ENCODE results near the gene TTC31.

The TTC31 gene

DNA sequence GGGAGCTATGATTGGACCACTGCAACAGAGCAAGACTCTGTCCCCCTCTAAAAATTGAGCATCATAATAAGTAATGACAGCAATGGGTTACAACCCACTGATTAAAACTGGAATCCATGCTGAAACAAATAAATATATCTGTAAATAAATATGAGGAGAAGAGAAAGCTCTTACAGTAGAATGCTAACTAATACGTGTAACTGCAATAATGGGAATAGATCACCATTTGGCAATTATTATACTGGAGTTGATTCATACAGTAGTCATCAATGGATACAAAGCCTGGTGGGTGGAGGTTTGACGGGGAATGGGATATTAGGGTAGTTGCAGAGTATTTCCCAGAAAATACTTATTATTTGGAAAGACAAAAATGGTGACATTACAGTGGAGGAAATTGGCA lies 34.1 kb upstream of the TTC31 start:
- DNase-seq (ENCODE audit: insufficient read length, low spot score): no peak
- FAIRE-seq: no peak
- TF ChIP-seq, protein P1, sequence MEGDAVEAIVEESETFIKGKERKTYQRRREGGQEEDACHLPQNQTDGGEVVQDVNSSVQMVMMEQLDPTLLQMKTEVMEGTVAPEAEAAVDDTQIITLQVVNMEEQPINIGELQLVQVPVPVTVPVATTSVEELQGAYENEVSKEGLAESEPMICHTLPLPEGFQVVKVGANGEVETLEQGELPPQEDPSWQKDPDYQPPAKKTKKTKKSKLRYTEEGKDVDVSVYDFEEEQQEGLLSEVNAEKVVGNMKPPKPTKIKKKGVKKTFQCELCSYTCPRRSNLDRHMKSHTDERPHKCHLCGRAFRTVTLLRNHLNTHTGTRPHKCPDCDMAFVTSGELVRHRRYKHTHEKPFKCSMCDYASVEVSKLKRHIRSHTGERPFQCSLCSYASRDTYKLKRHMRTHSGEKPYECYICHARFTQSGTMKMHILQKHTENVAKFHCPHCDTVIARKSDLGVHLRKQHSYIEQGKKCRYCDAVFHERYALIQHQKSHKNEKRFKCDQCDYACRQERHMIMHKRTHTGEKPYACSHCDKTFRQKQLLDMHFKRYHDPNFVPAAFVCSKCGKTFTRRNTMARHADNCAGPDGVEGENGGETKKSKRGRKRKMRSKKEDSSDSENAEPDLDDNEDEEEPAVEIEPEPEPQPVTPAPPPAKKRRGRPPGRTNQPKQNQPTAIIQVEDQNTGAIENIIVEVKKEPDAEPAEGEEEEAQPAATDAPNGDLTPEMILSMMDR (IDR thresholded peaks at IDR 0.05; ENCODE audit: insufficient read depth, missing control alignments): no peak

DNA sequence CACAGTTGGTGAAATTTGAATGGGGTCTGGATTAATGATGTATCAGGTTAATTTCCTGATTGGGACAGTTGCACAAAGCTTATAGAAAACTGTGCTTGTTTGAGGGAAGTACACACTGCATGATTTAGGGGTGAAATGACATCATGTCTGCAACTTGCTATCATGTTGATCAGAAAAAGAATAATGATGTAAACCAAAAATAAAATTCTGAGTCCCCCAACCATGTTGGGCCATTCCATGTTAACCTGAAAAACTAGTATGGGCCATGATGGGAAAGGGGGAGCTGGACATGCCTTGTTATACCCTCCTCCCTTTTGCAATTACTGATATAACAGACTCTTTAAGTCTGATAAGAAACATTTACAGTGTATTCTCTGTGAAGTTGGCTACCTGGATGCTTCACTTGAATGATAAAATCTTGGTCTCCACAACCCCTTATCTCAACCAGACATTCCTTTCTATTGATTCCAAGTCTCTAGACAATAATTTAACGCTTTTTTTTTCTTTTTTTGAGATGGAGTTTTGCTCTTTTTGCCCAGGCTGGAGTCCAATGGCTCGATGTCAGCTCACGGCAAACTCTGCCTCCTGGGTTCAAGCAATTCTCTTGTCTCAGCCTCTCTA lies 32.2 kb upstream of the TTC31 start:
- DNase-seq (ENCODE audit: insufficient read length, low spot score) (no peak), FAIRE-seq (no peak)
- TF ChIP-seq, protein P1 (IDR thresholded peaks at IDR 0.05; ENCODE audit: insufficient read depth, missing control alignments): no peak

DNA sequence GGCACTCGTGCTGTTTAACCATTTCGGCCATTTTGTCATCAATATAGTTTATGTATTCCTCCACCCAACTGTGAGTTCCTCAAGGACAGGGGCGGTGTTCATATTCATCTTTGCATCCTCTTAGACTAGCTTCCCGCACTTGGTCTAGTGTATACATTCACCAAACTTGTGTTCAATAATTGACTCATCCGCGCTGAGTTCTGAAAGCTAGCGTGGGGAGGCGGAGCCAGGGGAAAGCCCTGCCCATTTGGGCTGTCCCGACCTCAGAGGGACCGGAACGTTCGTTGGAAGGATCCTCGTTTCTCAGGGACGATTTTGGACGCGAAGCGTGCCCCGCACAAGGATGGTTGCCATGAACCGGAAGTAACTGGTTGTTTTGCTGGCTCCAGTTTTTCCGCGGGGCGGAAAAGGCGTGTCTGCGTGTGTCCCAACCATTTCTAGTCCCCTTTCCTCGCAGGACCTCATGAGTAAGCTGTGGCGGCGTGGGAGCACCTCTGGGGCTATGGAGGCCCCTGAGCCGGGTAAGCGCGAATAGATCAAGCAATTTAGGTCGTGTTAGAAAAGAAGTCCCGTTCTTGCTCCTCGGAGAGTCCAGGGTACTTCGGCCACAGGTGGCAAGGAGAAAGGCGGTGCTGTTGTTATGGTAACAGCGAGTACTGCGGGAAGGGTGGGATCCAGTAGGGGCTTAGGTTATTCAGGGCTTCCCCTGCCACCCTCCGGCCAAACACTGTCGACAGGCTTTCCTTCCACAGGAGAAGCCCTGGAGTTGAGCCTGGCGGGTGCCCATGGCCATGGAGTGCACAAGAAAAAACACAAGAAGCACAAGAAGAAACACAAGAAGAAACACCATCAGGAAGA lies 28.0 kb upstream of the TTC31 start, which contains the start of gene INO80B:
Gene INO80B, plus strand, starts transcription at position 434 of the 858 bp plus-strand sequence. Its CDS starts 30 bp downstream, at position 464.
- peak; percentile 64 for FAIRE-seq
- TF ChIP-seq, protein P1 (IDR thresholded peaks at IDR 0.05; ENCODE audit: insufficient read depth, missing control alignments): no peak
- DNase-seq (ENCODE audit: insufficient read length, low spot score): no peak

DNA sequence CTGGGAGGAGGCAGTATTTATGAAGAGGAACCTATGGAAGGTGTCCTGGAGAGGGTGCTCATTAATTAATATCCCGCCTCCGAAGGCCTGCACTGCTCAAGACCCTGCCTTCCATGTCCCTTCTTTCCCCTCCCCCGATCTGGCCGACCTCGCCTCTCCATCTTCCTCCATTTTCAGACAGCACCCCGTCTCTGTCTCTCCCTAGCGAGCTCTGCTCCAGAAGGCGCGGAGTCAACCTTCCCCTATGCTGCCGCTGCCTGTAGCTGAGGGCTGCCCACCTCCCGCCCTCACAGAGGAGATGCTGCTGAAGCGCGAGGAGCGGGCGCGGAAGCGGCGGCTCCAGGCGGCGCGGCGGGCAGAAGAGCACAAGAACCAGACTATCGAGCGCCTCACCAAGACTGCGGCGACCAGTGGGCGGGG lies 25.7 kb upstream of the TTC31 start:
- DNase-seq (ENCODE audit: insufficient read length, low spot score) (no peak), FAIRE-seq (no peak)
- TF ChIP-seq, protein P1 (IDR thresholded peaks at IDR 0.05; ENCODE audit: insufficient read depth, missing control alignments): no peak

DNA sequence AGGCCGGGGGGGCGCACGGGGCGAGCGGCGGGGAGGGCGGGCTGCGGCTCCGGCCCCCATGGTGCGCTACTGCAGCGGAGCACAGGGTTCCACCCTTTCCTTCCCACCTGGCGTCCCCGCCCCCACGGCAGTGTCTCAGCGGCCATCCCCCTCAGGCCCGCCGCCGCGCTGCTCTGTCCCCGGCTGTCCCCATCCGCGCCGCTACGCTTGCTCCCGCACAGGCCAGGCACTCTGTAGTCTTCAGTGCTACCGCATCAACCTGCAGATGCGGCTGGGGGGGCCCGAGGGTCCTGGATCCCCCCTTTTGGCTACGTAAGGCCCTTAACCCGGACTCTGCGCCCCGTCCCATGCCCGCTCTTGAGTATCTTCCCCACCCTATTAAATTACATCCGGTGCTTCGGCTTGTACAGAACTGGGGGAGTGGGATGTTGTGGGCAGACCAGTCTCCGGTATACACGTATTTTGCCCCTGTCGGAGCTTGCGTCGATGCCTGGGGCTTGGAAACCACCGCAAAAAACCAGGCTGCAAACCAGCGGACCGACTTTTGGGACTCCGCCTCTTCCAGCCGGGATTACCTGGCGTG lies 25.2 kb upstream of the TTC31 start:
- no peak for DNase-seq (ENCODE audit: insufficient read length, low spot score)
- FAIRE-seq: no peak

DNA sequence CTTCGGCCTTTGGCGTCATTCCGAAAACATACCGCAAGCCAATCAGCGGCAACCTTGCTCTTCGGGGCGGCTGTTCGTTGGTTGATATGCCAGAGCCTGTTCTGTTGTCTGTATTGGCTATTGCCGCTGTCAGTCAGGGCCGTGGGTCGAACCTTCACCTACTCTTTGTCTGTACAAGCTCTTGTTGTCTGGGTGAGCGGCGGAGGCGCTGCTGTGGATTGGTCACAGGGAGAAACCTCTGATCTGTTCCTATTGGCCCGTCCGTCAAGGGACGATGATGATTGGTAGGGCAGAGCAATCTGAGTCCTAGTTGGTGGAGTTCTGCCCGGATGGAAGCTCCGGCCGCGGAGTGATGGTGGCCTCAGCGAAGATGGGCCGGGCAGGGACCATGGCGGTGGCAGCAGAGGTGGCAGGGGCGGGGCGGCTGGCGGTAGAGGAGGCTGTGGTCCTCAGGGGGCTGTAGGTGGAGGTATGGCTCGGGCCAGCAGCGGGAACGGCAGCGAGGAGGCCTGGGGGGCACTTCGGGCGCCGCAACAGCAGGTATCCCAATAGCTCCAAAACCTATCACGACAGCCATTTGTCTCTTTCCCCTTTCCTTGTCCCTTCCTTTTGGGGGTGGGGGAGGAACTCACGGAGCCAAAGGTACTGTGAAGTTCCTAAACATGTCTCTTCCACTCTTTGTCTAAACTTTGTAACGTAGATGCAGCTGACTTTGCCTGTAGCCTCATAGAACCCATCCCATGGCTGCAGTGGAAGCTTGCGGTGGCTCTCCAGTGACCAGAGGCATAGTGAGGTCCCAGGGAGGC lies 24.5 kb upstream of the TTC31 start, which contains the start of gene WBP1:
Gene WBP1, plus strand, starts transcription at position 307 of the 806 bp plus-strand sequence. Its CDS starts 165 bp downstream, at position 472.
- DNase-seq (ENCODE audit: insufficient read length, low spot score) (peak; percentile 84), FAIRE-seq (peak; percentile 35)
- TF ChIP-seq, protein P1 (IDR thresholded peaks at IDR 0.05; ENCODE audit: insufficient read depth, missing control alignments): no peak

More for the DNA sequence above, 25.2 kb upstream of the TTC31 start:
- TF ChIP-seq, protein P1 (IDR thresholded peaks at IDR 0.05; ENCODE audit: insufficient read depth, missing control alignments): no peak
